ENCODE data around the gene TNC.

- TF ChIP-seq POLR2A (IDR thresholded peaks at IDR 0.05): no peak
- no peak for TF ChIP-seq CTCF (IDR thresholded peaks at IDR 0.05)
These were observed 39.3 kb upstream of the TNC start for GRCh38 chr9:115157245-115157674.

Data from lower leg skin (tissue), 3 donors.